Fibroblast of villous mesenchyme (primary cell): ENCODE data around the gene MCF2L. TPM values are rescaled to one million over a fixed set of nuclear protein-coding genes. Genes with fewer than 3 reads are reported as not detected.

Experiments
- DNase-seq: peaks from one replicate; pipeline ENCODE4 v3.0.0-alpha.2; 2010; ENCODE audit warnings: low read depth
- H3K4me3 ChIP-seq: 2 replicates; pipeline ENCODE4 v1.5.1; 2011; ENCODE audit warnings: low read depth, mild to moderate bottlenecking, low read length
- CTCF ChIP-seq: IDR thresholded peaks from 2 replicates; pipeline ENCODE4 v1.5.1; 2012; ENCODE audit warnings: low read depth, mild to moderate bottlenecking, low read length; ENCODE audit not compliant: insufficient read depth
- total RNA-seq: library from RNA; depleted of rRNA; stranded (reverse); fragments of >200 nt; gene quantifications from 2 replicates; pipeline ENCODE4 v1.2.3, GENCODE V29; 2012

The MCF2L gene
- total RNA-seq, 1 donor = under 0.01 TPM

GRCh38 chr13:113020323-113021080 lies 51.5 kb downstream of the MCF2L start:
- H3K4me3 ChIP-seq = no peak overlapping the region
- no peak for DNase-seq
- TF ChIP-seq CTCF = no peak

GRCh38 chr13:113021391-113021790 lies 52.4 kb downstream of the MCF2L start:
- no peak for TF ChIP-seq CTCF
- DNase-seq = no peak
- no peak overlapping the region for H3K4me3 ChIP-seq

- no peak for DNase-seq
- H3K4me3 ChIP-seq = no peak overlapping the region
Observed at GRCh38 chr13:113021811-113022210, 52.8 kb downstream of the MCF2L start.

GRCh38 chr13:113022391-113022744 lies 53.4 kb downstream of the MCF2L start:
- H3K4me3 ChIP-seq = no peak overlapping the region
- no peak for TF ChIP-seq CTCF
- no peak for DNase-seq

More at GRCh38 chr13:113021811-113022210, 52.8 kb downstream of the MCF2L start:
- no peak for TF ChIP-seq CTCF

GRCh38 chr13:113022745-113023574 lies 53.9 kb downstream of the MCF2L start:
- no peak for DNase-seq
- no peak for TF ChIP-seq CTCF
- H3K4me3 ChIP-seq = no peak overlapping the region

GRCh38 chr13:113023694-113024430 lies 54.8 kb downstream of the MCF2L start:
- H3K4me3 ChIP-seq = no peak overlapping the region
- no peak for DNase-seq
- no peak for TF ChIP-seq CTCF
